Measurements from ENCODE around the gene ALKBH7.

GRCh38 chr19:6375411-6376010 is 2.9 kb downstream of the ALKBH7 start, which contains the start of gene PSPN:
- TF ChIP-seq SP1 (IDR thresholded peaks at IDR 0.05), result no peak
- TF ChIP-seq NFRKB (IDR thresholded peaks at IDR 0.05), result no peak
- no peak for TF ChIP-seq SUZ12 (IDR thresholded peaks at IDR 0.05)
- TF ChIP-seq BHLHE40 (IDR thresholded peaks at IDR 0.05; ENCODE audit: borderline replicate concordance), result no peak
- no peak for TF ChIP-seq FOXK2 (IDR thresholded peaks at IDR 0.05)
- TF ChIP-seq CTBP1 (IDR thresholded peaks at IDR 0.05; ENCODE audit: borderline replicate concordance), result no peak
- TF ChIP-seq PKNOX1 (IDR thresholded peaks at IDR 0.05), result no peak
- TF ChIP-seq LEF1 (IDR thresholded peaks at IDR 0.05; ENCODE audit: borderline replicate concordance), result no peak
- TF ChIP-seq HDGF (IDR thresholded peaks at IDR 0.05; ENCODE audit: borderline replicate concordance), result no peak
